Gastrocnemius medialis (tissue), 4 donors: Measurements from ENCODE around the gene HARS1.

Experiments
- POLR2A ChIP-seq, 2 donors: fragments of 450-650 bp; IDR thresholded peaks; one replicate each; pipeline ENCODE4 v1.6.1; 2017; ENCODE audit warnings: antibody characterized with exemption in 2 of 2, mild to moderate bottlenecking in 2 of 2, moderate library complexity in 2 of 2
- TF ChIP-seq, protein P1 (sequence below), 5 experiments: fragments of 450-650 bp in 3 of 5; fragments of 200-600 bp in 2 of 5; sonication (generic) in 2 of 5; IDR thresholded peaks in 4 of 5; conservative IDR thresholded peaks in 1 of 5; 1 replicate in 4 of 5; 2 replicates in 1 of 5; pipeline ENCODE4 v1.5.1; 2016 to 2019; ENCODE audit warnings: antibody characterized with exemption in 5 of 5, mild to moderate bottlenecking in 3 of 5, moderate library complexity in 3 of 5

DNA sequence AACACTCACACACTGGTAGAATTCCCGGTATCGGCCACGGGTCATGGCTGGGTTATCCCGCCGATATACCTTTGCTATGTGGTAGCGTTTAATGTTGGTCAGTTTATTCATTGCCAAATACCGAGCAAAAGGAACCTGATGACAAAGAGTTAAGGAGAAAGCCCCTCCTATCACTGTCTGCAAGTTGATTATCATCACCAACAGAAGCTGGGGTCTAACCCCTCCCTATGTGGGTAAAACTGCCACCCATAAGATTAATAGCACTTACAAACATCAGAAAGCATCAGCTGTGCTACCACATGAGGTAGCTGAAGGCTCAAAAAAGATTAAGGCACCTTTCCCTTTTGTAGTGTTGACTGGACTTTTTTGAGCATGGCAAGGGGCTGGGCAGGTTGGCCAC lies 12.2 kb downstream of the HARS1 start:
- TF ChIP-seq, protein P1, sequence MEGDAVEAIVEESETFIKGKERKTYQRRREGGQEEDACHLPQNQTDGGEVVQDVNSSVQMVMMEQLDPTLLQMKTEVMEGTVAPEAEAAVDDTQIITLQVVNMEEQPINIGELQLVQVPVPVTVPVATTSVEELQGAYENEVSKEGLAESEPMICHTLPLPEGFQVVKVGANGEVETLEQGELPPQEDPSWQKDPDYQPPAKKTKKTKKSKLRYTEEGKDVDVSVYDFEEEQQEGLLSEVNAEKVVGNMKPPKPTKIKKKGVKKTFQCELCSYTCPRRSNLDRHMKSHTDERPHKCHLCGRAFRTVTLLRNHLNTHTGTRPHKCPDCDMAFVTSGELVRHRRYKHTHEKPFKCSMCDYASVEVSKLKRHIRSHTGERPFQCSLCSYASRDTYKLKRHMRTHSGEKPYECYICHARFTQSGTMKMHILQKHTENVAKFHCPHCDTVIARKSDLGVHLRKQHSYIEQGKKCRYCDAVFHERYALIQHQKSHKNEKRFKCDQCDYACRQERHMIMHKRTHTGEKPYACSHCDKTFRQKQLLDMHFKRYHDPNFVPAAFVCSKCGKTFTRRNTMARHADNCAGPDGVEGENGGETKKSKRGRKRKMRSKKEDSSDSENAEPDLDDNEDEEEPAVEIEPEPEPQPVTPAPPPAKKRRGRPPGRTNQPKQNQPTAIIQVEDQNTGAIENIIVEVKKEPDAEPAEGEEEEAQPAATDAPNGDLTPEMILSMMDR (IDR thresholded peaks at IDR 0.05 in 4 of 5, conservative IDR thresholded peaks at IDR 0.05 in 1 of 5): no peak
- no peak for TF ChIP-seq POLR2A (IDR thresholded peaks at IDR 0.05)
